Activated CD4-positive, CD25-positive, alpha-beta regulatory T cell treated with anti-CD3 and anti-CD28 coated beads, Interleukin-2, amount 50 U/mL, for 72 hours (primary cell): ENCODE data around the gene CHORDC1.
"Not testable (repeated sequence)": the region's sequence is repeated elsewhere in the genome, so short reads cannot be mapped to it uniquely, and the experiment has no call there.

Experiments
- DNase-seq: peaks from one replicate; pipeline ENCODE4 v3.0.0; 2021

Gene CHORDC1

GRCh38 chr11:90222459-90223247, at the start of gene CHORDC1:
Gene CHORDC1, minus strand, starts transcription at chr11:90223049. Its CDS starts 95 bp downstream, at chr11:90222954.
- peak; percentile 94 for DNase-seq

- no peak for DNase-seq
Observed at GRCh38 chr11:90257158-90257525, 34.3 kb upstream of the CHORDC1 start.

GRCh38 chr11:90256404-90257157, 33.7 kb upstream of the CHORDC1 start:
- no peak for DNase-seq

- no peak for DNase-seq
Observed at GRCh38 chr11:90254065-90254464, 31.2 kb upstream of the CHORDC1 start.

- no peak for DNase-seq
Observed at GRCh38 chr11:90252053-90252452, 29.2 kb upstream of the CHORDC1 start.

GRCh38 chr11:90251599-90251998, 28.8 kb upstream of the CHORDC1 start:
- no peak for DNase-seq

GRCh38 chr11:90250970-90251369, 28.1 kb upstream of the CHORDC1 start:
- no peak for DNase-seq

GRCh38 chr11:90246468-90246867, 23.6 kb upstream of the CHORDC1 start:
- DNase-seq = no peak

- DNase-seq = no peak
Observed at GRCh38 chr11:90243534-90243933, 20.7 kb upstream of the CHORDC1 start.

GRCh38 chr11:90242894-90243416, 20.1 kb upstream of the CHORDC1 start:
- DNase-seq = no peak

- no peak for DNase-seq
Observed at GRCh38 chr11:90241414-90241813, 18.6 kb upstream of the CHORDC1 start.

- not testable (repeated sequence) for DNase-seq
Observed at GRCh38 chr11:90239967-90240636, 17.3 kb upstream of the CHORDC1 start.

GRCh38 chr11:90237004-90237403, 14.2 kb upstream of the CHORDC1 start:
- no peak for DNase-seq

- DNase-seq = no peak
Observed at GRCh38 chr11:90235526-90235925, 12.7 kb upstream of the CHORDC1 start.

- no peak for DNase-seq
Observed at GRCh38 chr11:90234977-90235376, 12.1 kb upstream of the CHORDC1 start.

- DNase-seq = no peak
Observed at GRCh38 chr11:90229791-90230190, 6.9 kb upstream of the CHORDC1 start.

GRCh38 chr11:90228056-90228455, 5.2 kb upstream of the CHORDC1 start:
- no peak for DNase-seq

- no peak for DNase-seq
Observed at GRCh38 chr11:90223248-90223585, 368 bp upstream of the CHORDC1 start.

- no peak for DNase-seq
Observed at GRCh38 chr11:90221803-90222458, 918 bp downstream of the CHORDC1 start.

- DNase-seq = no peak
Observed at GRCh38 chr11:90220391-90220790, 2.5 kb downstream of the CHORDC1 start.

- no peak for DNase-seq
Observed at GRCh38 chr11:90219438-90219837, 3.4 kb downstream of the CHORDC1 start.

GRCh38 chr11:90218606-90219005, 4.2 kb downstream of the CHORDC1 start:
- DNase-seq = no peak

GRCh38 chr11:90216611-90217010, 6.2 kb downstream of the CHORDC1 start:
- DNase-seq = no peak
